ENCODE results near the gene ROBO2. TPM values are rescaled to one million over a fixed set of nuclear protein-coding genes. Genes with fewer than 3 reads are reported as not detected.

The ROBO2 gene
- total RNA-seq, 4 donors from 2014 or later, result under 0.01 to 2.9 (median 1.0) TPM

GRCh38 chr3:77372018-77372417 is 332.1 kb downstream of the ROBO2 start:
- Histone ChIP-seq H3K4me1 (no peaks in the 10 kb centered on the region), H3K9me3 (no peaks in the 10 kb centered on the region), H3K27ac (no peak overlapping the region), H3K4me3 (no peak overlapping the region), H3K27me3 (no peaks in the 10 kb centered on the region), H3K36me3 (no peaks in the 10 kb centered on the region)
- TF ChIP-seq EP300 (IDR thresholded peaks at IDR 0.05) (no peak), POLR2AphosphoS5 (IDR thresholded peaks at IDR 0.05) (no peak), POLR2A (IDR thresholded peaks at IDR 0.05) (no peak), CTCF (IDR thresholded peaks at IDR 0.05) (no peak)
- 61 to 87% methylated on average over 3 of the region's 3 CpGs for WGBS, 2 donors (ENCODE audit: low coverage in 1 of 2)
- ATAC-seq, result no peak

- 86 to 87% methylated on average over 2 of the region's 2 CpGs for WGBS, 2 donors (ENCODE audit: low coverage in 1 of 2)
- TF ChIP-seq EP300 (IDR thresholded peaks at IDR 0.05), result no peak
- no peak for TF ChIP-seq POLR2A (IDR thresholded peaks at IDR 0.05)
- TF ChIP-seq CTCF (IDR thresholded peaks at IDR 0.05), result no peak
- TF ChIP-seq POLR2AphosphoS5 (IDR thresholded peaks at IDR 0.05), result no peak
- no peak overlapping the region for H3K27ac ChIP-seq
- H3K27me3 ChIP-seq, result no peaks in the 10 kb centered on the region
- no peak overlapping the region for H3K4me3 ChIP-seq
- ATAC-seq, result no peak
- no peaks in the 10 kb centered on the region for H3K36me3 ChIP-seq
- H3K4me1 ChIP-seq, result no peaks in the 10 kb centered on the region
- H3K9me3 ChIP-seq, result no peaks in the 10 kb centered on the region
These were observed 332.9 kb downstream of the ROBO2 start for GRCh38 chr3:77372634-77373346.

GRCh38 chr3:77373619-77374018 is 333.7 kb downstream of the ROBO2 start:
- 73 to 90% methylated on average over 1 to 3 of the region's 6 CpGs for WGBS, 2 donors (ENCODE audit: low coverage in 1 of 2)
- Histone ChIP-seq H3K4me3 (no peak overlapping the region), H3K27ac (no peak overlapping the region), H3K36me3 (no peaks in the 10 kb centered on the region), H3K4me1 (no peaks in the 10 kb centered on the region), H3K27me3 (no peaks in the 10 kb centered on the region), H3K9me3 (no peaks in the 10 kb centered on the region)
- no peak for TF ChIP-seq EP300 (IDR thresholded peaks at IDR 0.05)
- TF ChIP-seq CTCF (IDR thresholded peaks at IDR 0.05), result no peak
- no peak for TF ChIP-seq POLR2AphosphoS5 (IDR thresholded peaks at IDR 0.05)
- TF ChIP-seq POLR2A (IDR thresholded peaks at IDR 0.05), result no peak
- ATAC-seq, result no peak

- Histone ChIP-seq H3K36me3 (no peaks in the 10 kb centered on the region), H3K9me3 (no peaks in the 10 kb centered on the region), H3K27me3 (no peaks in the 10 kb centered on the region), H3K4me1 (no peaks in the 10 kb centered on the region), H3K4me3 (no peak overlapping the region), H3K27ac (no peak overlapping the region)
- TF ChIP-seq CTCF (IDR thresholded peaks at IDR 0.05), result no peak
- no peak for TF ChIP-seq POLR2A (IDR thresholded peaks at IDR 0.05)
- TF ChIP-seq EP300 (IDR thresholded peaks at IDR 0.05), result no peak
- TF ChIP-seq POLR2AphosphoS5 (IDR thresholded peaks at IDR 0.05), result no peak
- WGBS, 2 donors (ENCODE audit: low coverage in 1 of 2), result 94 to 100% methylated on average over 2 of the region's 2 CpGs
- ATAC-seq, result no peak
These were observed 336.6 kb downstream of the ROBO2 start for GRCh38 chr3:77376511-77376910.

- no peaks in the 10 kb centered on the region for H3K4me1 ChIP-seq
- no peaks in the 10 kb centered on the region for H3K36me3 ChIP-seq
- TF ChIP-seq EP300 (IDR thresholded peaks at IDR 0.05) (no peak), CTCF (IDR thresholded peaks at IDR 0.05) (no peak), POLR2AphosphoS5 (IDR thresholded peaks at IDR 0.05) (no peak), POLR2A (IDR thresholded peaks at IDR 0.05) (no peak)
- ATAC-seq, result no peak
- no peaks in the 10 kb centered on the region for H3K9me3 ChIP-seq
- WGBS, 2 donors (ENCODE audit: low coverage in 1 of 2), result 79% methylated on average over 1 of the region's 1 CpG; no CpG with 5 or more reads in 1 of the 2 donors
- H3K27me3 ChIP-seq, result no peaks in the 10 kb centered on the region
- no peak overlapping the region for H3K27ac ChIP-seq
- no peak overlapping the region for H3K4me3 ChIP-seq
These were observed 337.8 kb downstream of the ROBO2 start for GRCh38 chr3:77377717-77378116.
